HG03520 (cell line): Measurements from ENCODE around the gene PRCP.
A peak's percentile ranks its signal among the peaks of the same experiment; 100 is the strongest.
"Not testable (repeated sequence)": the region's sequence is repeated elsewhere in the genome, so short reads cannot be mapped to it uniquely, and the experiment has no call there.

Experiments
- ATAC-seq: cut with Tn5 transposase; IDR thresholded peaks from one replicate; pipeline ENCODE4 v1.9.1; 2021; ENCODE audit warnings: mild to moderate bottlenecking, moderate library complexity; ENCODE audit not compliant: unreplicated experiment

The PRCP gene

GRCh38 chr11:82900277-82901164 lies at the start of gene PRCP:
Gene PRCP (minus strand): TSS chr11:82900430. CDS start chr11:82900402, 28 bp downstream.
- peak; percentile 73 for ATAC-seq

GRCh38 chr11:82949352-82949751 lies 49.1 kb upstream of the PRCP start:
- no peak for ATAC-seq

- no peak for ATAC-seq
These were observed 45.5 kb upstream of the PRCP start for GRCh38 chr11:82945682-82946081.

GRCh38 chr11:82945041-82945440 lies 44.8 kb upstream of the PRCP start:
- ATAC-seq: not testable (repeated sequence)

- ATAC-seq: no peak
These were observed 44.0 kb upstream of the PRCP start for GRCh38 chr11:82944198-82944597.

- ATAC-seq: not testable (repeated sequence)
These were observed 43.2 kb upstream of the PRCP start for GRCh38 chr11:82943430-82943829.

GRCh38 chr11:82942376-82942775 lies 42.1 kb upstream of the PRCP start:
- ATAC-seq: no peak

GRCh38 chr11:82939456-82939855 lies 39.2 kb upstream of the PRCP start:
- no peak for ATAC-seq

- ATAC-seq: no peak
These were observed 37.3 kb upstream of the PRCP start for GRCh38 chr11:82937554-82937953.

- ATAC-seq: no peak
These were observed 36.0 kb upstream of the PRCP start for GRCh38 chr11:82936261-82936660.

GRCh38 chr11:82932564-82932963 lies 32.3 kb upstream of the PRCP start:
- ATAC-seq: no peak

- no peak for ATAC-seq
These were observed 30.5 kb upstream of the PRCP start for GRCh38 chr11:82930734-82931133.

- no peak for ATAC-seq
These were observed 30.0 kb upstream of the PRCP start for GRCh38 chr11:82930229-82930628.

- no peak for ATAC-seq
These were observed 28.9 kb upstream of the PRCP start for GRCh38 chr11:82929121-82929520.

GRCh38 chr11:82927264-82927880 lies 27.1 kb upstream of the PRCP start:
- peak; percentile 78 for ATAC-seq

GRCh38 chr11:82924522-82925224 lies 24.4 kb upstream of the PRCP start:
- no peak for ATAC-seq

- ATAC-seq: not testable (repeated sequence)
These were observed 22.4 kb upstream of the PRCP start for GRCh38 chr11:82922396-82923173.

- ATAC-seq: not testable (repeated sequence)
These were observed 20.0 kb upstream of the PRCP start for GRCh38 chr11:82920227-82920626.

GRCh38 chr11:82919786-82920185 lies 19.6 kb upstream of the PRCP start:
- ATAC-seq: not testable (repeated sequence)

GRCh38 chr11:82909015-82909640 lies 8.9 kb upstream of the PRCP start:
- ATAC-seq: no peak
